HepG2 (cell line): ENCODE data around the gene GPBAR1. TPM values are rescaled to one million over a fixed set of nuclear protein-coding genes. Genes with fewer than 3 reads are reported as not detected.

Source experiments
- FOXP1 ChIP-seq, 2 experiments: fragments of 450-650 bp in 1 of 2; IDR thresholded peaks; 2 replicates each; pipeline ENCODE4 v1.6.1; 2017 to 2018; ENCODE audit warnings: antibody characterized with exemption in 1 of 2
- GATAD2A ChIP-seq: IDR thresholded peaks from 2 replicates; pipeline ENCODE4 v1.6.1; 2016
- KLF15 ChIP-seq: sonication (generic); formaldehyde crosslinking; IDR thresholded peaks from 2 replicates; pipeline ENCODE4 v1.8.1; 2023; ENCODE audit warnings: borderline replicate concordance, mild to moderate bottlenecking, inconsistent platforms, missing genetic modification reagents, mixed read lengths
- PCBP1 ChIP-seq: fragments of 200-400 bp; formaldehyde crosslinking; IDR thresholded peaks from 2 replicates; pipeline ENCODE4 v1.6.1; 2017; ENCODE audit warnings: mild to moderate bottlenecking, low read depth, low read length, borderline replicate concordance
- REXO4 ChIP-seq: sonication (generic); formaldehyde crosslinking; IDR thresholded peaks from 2 replicates; pipeline ENCODE4 v1.8.0; 2022; ENCODE audit warnings: missing genetic modification reagents, mild to moderate bottlenecking, borderline replicate concordance
- RORA ChIP-seq: sonication (generic); formaldehyde crosslinking; IDR thresholded peaks from 2 replicates; pipeline ENCODE4 v1.5.0; 2020; ENCODE audit warnings: mild to moderate bottlenecking, missing genetic modification reagents, moderate library complexity
- SIX1 ChIP-seq: sonication (generic); formaldehyde crosslinking; IDR thresholded peaks from 2 replicates; pipeline ENCODE4 v1.4.0; 2020; ENCODE audit warnings: missing genetic modification reagents, borderline replicate concordance
- THAP9 ChIP-seq: sonication (generic); formaldehyde crosslinking; IDR thresholded peaks from 2 replicates; pipeline ENCODE4; 2020; ENCODE audit warnings: missing genetic modification reagents, mild to moderate bottlenecking, borderline replicate concordance
- XRCC5 ChIP-seq: fragments of 200-400 bp; formaldehyde crosslinking; optimal IDR thresholded peaks from 2 replicates; pipeline ENCODE3; 2017; ENCODE audit warnings: mild to moderate bottlenecking, low read length
- ZBED4 ChIP-seq: sonication (generic); formaldehyde crosslinking; IDR thresholded peaks from 2 replicates; pipeline ENCODE4 v1.4.0; 2020; ENCODE audit warnings: missing genetic modification reagents, borderline replicate concordance
- ZFP90 ChIP-seq: sonication (generic); formaldehyde crosslinking; IDR thresholded peaks from 2 replicates; pipeline ENCODE4 v1.8.0; 2022; ENCODE audit warnings: missing genetic modification reagents, mild to moderate bottlenecking, inconsistent platforms, borderline replicate concordance
- ZKSCAN5 ChIP-seq: sonication (generic); formaldehyde crosslinking; IDR thresholded peaks from 2 replicates; pipeline ENCODE4 v1.5.1; 2020; ENCODE audit warnings: mild to moderate bottlenecking, missing genetic modification reagents
- ZNF274 ChIP-seq: sonication (generic); formaldehyde crosslinking; IDR thresholded peaks from 2 replicates; pipeline ENCODE4 v1.5.1; 2020; ENCODE audit warnings: mild to moderate bottlenecking, missing genetic modification reagents
- ZNF589 ChIP-seq: sonication (generic); formaldehyde crosslinking; conservative IDR thresholded peaks from 2 replicates; pipeline ENCODE4 v1.8.0; 2022; ENCODE audit warnings: mild to moderate bottlenecking, moderate library complexity, missing genetic modification reagents
- ZNF646 ChIP-seq: sonication (generic); formaldehyde crosslinking; IDR thresholded peaks from 2 replicates; pipeline ENCODE4 v1.9.0; 2021; ENCODE audit warnings: mild to moderate bottlenecking, missing genetic modification reagents
- polyA plus RNA-seq, 8 experiments: library from polyadenylated mRNA; depleted of rRNA in 3 of 8; stranded (reverse) in 7 of 8; unstranded in 1 of 8; fragments of >200 nt; fragmentation: Illumina TruSeq in 4 of 8; extraction: Trizol in 4 of 8; gene quantifications; 2 replicates each; pipeline versions ENCODE4 v1.2.1 to v1.2.3, GENCODE V29; 2011 to 2016; ENCODE audit warnings: low read depth in 4 of 8, missing spikeins in 1 of 8, mixed read lengths in 1 of 8; ENCODE audit not compliant: insufficient read depth in 1 of 8
- total RNA-seq, 5 experiments: library from RNA; depleted of rRNA; stranded (reverse); fragments of >200 nt; fragmentation: Illumina TruSeq; extraction: Trizol; gene quantifications; 2 replicates each; pipeline ENCODE4 v1.2.3, GENCODE V29; 2016; ENCODE audit warnings: low read depth in 1 of 5

The GPBAR1 gene
- total and polyA plus RNA-seq, 2 of the 13 experiments (the other 11 are each of a cell fraction or from before 2014, with no cell fraction given), result 0.05 to 0.09 TPM

- TF ChIP-seq ZBED4 (CRISPR knock-in tag), result 0 out of 2 replicates have a peak, but pooled peaks have one; percentile 6
- no peak for TF ChIP-seq ZKSCAN5
- no peak for TF ChIP-seq KLF15
- no peak for TF ChIP-seq FOXP1 (IDR thresholded peaks at IDR 0.05)
- TF ChIP-seq FOXP1 (CRISPR knock-in tag; IDR thresholded peaks at IDR 0.05), result no peak
- peak; percentile 68; the same call in 1 of the 2 replicates for TF ChIP-seq ZNF274
- peak; percentile 95 for TF ChIP-seq XRCC5
- TF ChIP-seq ZNF646 (CRISPR knock-in tag), result no peak
- peak; percentile 88; the same call in 1 of the 2 replicates for TF ChIP-seq ZFP90 (CRISPR knock-in tag)
- no peak; the same call in 1 of the 2 replicates for TF ChIP-seq PCBP1
- TF ChIP-seq THAP9 (CRISPR knock-in tag), result peak; percentile 57; the same call in 1 of the 2 replicates
- TF ChIP-seq SIX1 (CRISPR knock-in tag), result no peak
- TF ChIP-seq GATAD2A (CRISPR knock-in tag), result peak; percentile 62
- no peak for TF ChIP-seq RORA (CRISPR knock-in tag)
- no peak for TF ChIP-seq ZNF589 (CRISPR knock-in tag)
- TF ChIP-seq REXO4 (CRISPR knock-in tag), result no peak
These were observed 11.9 kb downstream of the GPBAR1 start (continued) for GRCh38 chr2:218272531-218273212.
